Liver (tissue), 3 donors: ENCODE measurements around the gene HOMER1.

Source experiments
- GABPA ChIP-seq, 2 donors: IDR thresholded peaks in 1 of 2; conservative IDR thresholded peaks in 1 of 2; 2 replicates each; pipeline ENCODE4 v1.6.1; 2016; ENCODE audit warnings: antibody characterized with exemption in 2 of 2, mild to moderate bottlenecking in 1 of 2, moderate library complexity in 1 of 2
- HNF4A ChIP-seq, 2 donors: conservative IDR thresholded peaks; 2 replicates each; pipeline ENCODE4 v1.6.1; 2016; ENCODE audit warnings: antibody characterized with exemption in 2 of 2, mild to moderate bottlenecking in 2 of 2
- RAD21 ChIP-seq, 2 donors: IDR thresholded peaks; 2 replicates each; pipeline ENCODE4 v1.6.1; 2016; ENCODE audit warnings: antibody characterized with exemption in 2 of 2, mild to moderate bottlenecking in 2 of 2
- SP1 ChIP-seq: IDR thresholded peaks from 2 replicates; pipeline ENCODE4 v1.6.1; 2018; ENCODE audit warnings: antibody characterized with exemption, mild to moderate bottlenecking
- TAF1 ChIP-seq: conservative IDR thresholded peaks from 2 replicates; pipeline ENCODE4 v1.6.1; 2016; ENCODE audit warnings: antibody characterized with exemption, mild to moderate bottlenecking
- YY1 ChIP-seq: IDR thresholded peaks from 2 replicates; pipeline ENCODE4 v1.6.1; 2016; ENCODE audit warnings: antibody characterized with exemption, mild to moderate bottlenecking
- TF ChIP-seq, protein P1 (sequence below): fragments of 150-350 bp; IDR thresholded peaks from 2 replicates; pipeline ENCODE4 v1.5.1; 2017; ENCODE audit warnings: improper control_type of control experiment, low read depth, low read length; ENCODE audit not compliant: missing input control
- TF ChIP-seq, protein P2 (sequence below): IDR thresholded peaks from 2 replicates; pipeline ENCODE4 v1.6.1; 2016; ENCODE audit warnings: antibody characterized with exemption
- TF ChIP-seq, protein P3 (sequence below): IDR thresholded peaks from 2 replicates; pipeline ENCODE4 v1.6.1; 2016; ENCODE audit warnings: antibody characterized with exemption
- donor health status: healthy.
- donor health status: healthy.

DNA sequence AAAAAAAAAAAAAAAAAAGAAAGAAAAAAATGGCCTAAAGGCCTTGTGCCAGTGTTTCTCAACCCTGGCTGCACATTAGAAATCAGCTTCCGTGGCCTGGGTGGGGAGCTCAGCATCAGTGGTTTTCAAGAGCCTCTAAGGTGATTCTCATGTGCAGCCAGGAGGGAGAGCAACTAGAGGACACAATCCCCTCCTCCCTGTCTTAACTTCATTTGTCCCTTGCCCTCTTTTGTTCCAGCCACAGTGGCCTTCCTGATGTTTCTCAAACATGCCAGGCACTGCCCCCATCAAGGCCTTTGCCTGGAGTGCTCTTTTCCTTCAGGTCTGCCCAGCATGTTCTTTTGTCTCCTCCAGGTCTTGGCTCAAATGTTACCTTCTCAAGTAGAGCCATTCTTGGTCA lies 42.4 kb downstream of the HOMER1 start:
- TF ChIP-seq YY1: no peak
- TF ChIP-seq, protein P1, sequence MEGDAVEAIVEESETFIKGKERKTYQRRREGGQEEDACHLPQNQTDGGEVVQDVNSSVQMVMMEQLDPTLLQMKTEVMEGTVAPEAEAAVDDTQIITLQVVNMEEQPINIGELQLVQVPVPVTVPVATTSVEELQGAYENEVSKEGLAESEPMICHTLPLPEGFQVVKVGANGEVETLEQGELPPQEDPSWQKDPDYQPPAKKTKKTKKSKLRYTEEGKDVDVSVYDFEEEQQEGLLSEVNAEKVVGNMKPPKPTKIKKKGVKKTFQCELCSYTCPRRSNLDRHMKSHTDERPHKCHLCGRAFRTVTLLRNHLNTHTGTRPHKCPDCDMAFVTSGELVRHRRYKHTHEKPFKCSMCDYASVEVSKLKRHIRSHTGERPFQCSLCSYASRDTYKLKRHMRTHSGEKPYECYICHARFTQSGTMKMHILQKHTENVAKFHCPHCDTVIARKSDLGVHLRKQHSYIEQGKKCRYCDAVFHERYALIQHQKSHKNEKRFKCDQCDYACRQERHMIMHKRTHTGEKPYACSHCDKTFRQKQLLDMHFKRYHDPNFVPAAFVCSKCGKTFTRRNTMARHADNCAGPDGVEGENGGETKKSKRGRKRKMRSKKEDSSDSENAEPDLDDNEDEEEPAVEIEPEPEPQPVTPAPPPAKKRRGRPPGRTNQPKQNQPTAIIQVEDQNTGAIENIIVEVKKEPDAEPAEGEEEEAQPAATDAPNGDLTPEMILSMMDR: no peak
- TF ChIP-seq SP1: no peak
- no peak for TF ChIP-seq HNF4A (conservative IDR thresholded peaks at IDR 0.05)
- TF ChIP-seq, protein P2, sequence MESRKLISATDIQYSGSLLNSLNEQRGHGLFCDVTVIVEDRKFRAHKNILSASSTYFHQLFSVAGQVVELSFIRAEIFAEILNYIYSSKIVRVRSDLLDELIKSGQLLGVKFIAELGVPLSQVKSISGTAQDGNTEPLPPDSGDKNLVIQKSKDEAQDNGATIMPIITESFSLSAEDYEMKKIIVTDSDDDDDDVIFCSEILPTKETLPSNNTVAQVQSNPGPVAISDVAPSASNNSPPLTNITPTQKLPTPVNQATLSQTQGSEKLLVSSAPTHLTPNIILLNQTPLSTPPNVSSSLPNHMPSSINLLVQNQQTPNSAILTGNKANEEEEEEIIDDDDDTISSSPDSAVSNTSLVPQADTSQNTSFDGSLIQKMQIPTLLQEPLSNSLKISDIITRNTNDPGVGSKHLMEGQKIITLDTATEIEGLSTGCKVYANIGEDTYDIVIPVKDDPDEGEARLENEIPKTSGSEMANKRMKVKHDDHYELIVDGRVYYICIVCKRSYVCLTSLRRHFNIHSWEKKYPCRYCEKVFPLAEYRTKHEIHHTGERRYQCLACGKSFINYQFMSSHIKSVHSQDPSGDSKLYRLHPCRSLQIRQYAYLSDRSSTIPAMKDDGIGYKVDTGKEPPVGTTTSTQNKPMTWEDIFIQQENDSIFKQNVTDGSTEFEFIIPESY: no peak
- TF ChIP-seq RAD21 (IDR thresholded peaks at IDR 0.05): no peak
- TF ChIP-seq, protein P3, sequence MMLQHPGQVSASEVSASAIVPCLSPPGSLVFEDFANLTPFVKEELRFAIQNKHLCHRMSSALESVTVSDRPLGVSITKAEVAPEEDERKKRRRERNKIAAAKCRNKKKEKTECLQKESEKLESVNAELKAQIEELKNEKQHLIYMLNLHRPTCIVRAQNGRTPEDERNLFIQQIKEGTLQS: no peak
- TF ChIP-seq GABPA (IDR thresholded peaks at IDR 0.05 in 1 of 2, conservative IDR thresholded peaks at IDR 0.05 in 1 of 2): no peak
- no peak for TF ChIP-seq TAF1
